GM18519 (cell line): ENCODE data around the gene COMMD10.
A peak's percentile ranks its signal among the peaks of the same experiment; 100 is the strongest.

Experiments used
- ATAC-seq: cut with Tn5 transposase; IDR thresholded peaks from one replicate; pipeline ENCODE4 v1.9.1; 2021; ENCODE audit warnings: mild to moderate bottlenecking, moderate library complexity; ENCODE audit not compliant: unreplicated experiment, low FRiP score

COMMD10 gene

DNA sequence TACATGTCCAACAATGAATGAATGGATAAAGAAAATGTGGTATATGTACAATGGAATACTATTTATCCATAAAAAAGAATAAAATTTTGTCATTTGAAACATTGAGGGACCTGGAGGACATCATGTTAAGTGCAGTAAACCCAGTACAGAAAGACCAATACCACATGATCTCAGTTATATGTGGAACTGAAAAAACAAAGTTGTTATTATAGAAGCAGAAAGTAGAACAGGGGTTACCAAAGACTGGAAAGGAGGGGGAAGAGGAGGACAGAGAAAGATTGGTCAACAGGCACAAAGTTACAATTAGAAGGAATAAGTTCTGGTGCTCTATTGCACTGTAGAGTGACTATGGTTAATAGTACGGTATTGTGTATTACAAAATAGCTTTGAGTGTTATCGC, 256.0 kb downstream of the COMMD10 start:
- peak; percentile 68 for ATAC-seq
